Heart left ventricle (tissue), 16 donors: Measurements from ENCODE around the gene SLC47A1. TPM values are rescaled to one million over a fixed set of nuclear protein-coding genes. Genes with fewer than 3 reads are reported as not detected.

Experiments used
- ATAC-seq, 4 donors: fragments of 200-7000 bp; cut with Tn5 transposase; one replicate each; pipeline ENCODE4 v1.9.1; 2020 to 2022; ENCODE audit warnings: moderate library complexity in 4 of 4, mild to moderate bottlenecking in 3 of 4, moderate number of reproducible peaks in 1 of 4
- DNase-seq, 5 donors: peaks; one replicate each; pipeline ENCODE4 v3.0.0-alpha.2; 2020
- H3K27ac ChIP-seq, 12 donors: fragments of 200-600 bp; sonication (generic) in 4 of 12; one replicate each; pipeline versions ENCODE4 v1.5.0 to v1.8.0; 2016 to 2022; ENCODE audit warnings: mild to moderate bottlenecking in 2 of 12
- H3K27me3 ChIP-seq, 9 donors: fragments of 200-600 bp; sonication (generic) in 2 of 9; one replicate each; pipeline versions ENCODE4 v1.5.1 to v1.8.0; 2016 to 2022; ENCODE audit warnings: mild to moderate bottlenecking in 3 of 9
- H3K36me3 ChIP-seq, 9 donors: fragments of 200-600 bp; sonication (generic) in 2 of 9; one replicate each; pipeline versions ENCODE4 v1.5.0 to v1.8.0; 2018 to 2022; ENCODE audit warnings: mild to moderate bottlenecking in 2 of 9
- H3K4me1 ChIP-seq, 12 donors: fragments of 200-600 bp; sonication (generic) in 4 of 12; one replicate each; pipeline versions ENCODE4 v1.5.0 to v1.8.0; 2016 to 2022; ENCODE audit warnings: mild to moderate bottlenecking in 3 of 12
- H3K4me3 ChIP-seq, 12 donors: fragments of 200-600 bp; sonication (generic) in 4 of 12; one replicate each; pipeline versions ENCODE4 v1.5.0 to v1.8.0; 2017 to 2022; ENCODE audit warnings: mild to moderate bottlenecking in 9 of 12, moderate library complexity in 4 of 12
- H3K9me3 ChIP-seq, 12 donors: fragments of 200-600 bp; sonication (generic) in 4 of 12; one replicate each; pipeline versions ENCODE4 v1.5.0 to v1.8.0; 2016 to 2022; ENCODE audit warnings: mild to moderate bottlenecking in 1 of 12
- POLR2A ChIP-seq, 2 donors: fragments of 450-650 bp; IDR thresholded peaks; one replicate each; pipeline ENCODE4 v1.6.1; 2017; ENCODE audit warnings: antibody characterized with exemption in 2 of 2, mild to moderate bottlenecking in 2 of 2, moderate library complexity in 2 of 2
- WGBS, 4 donors: extraction: QIAGEN DNeasy Blood & Tissue Kit in 2 of 4; methylation state at CpG; one replicate each; pipeline versions ENCODE4 v1.1.5 to v1.1.7; 2013 to 2018; 5-methylcytosine and 5-hydroxymethylcytosine counted together
- intact Hi-C, 10 donors: fragments of 100-400 bp; cut with DNase I; formaldehyde crosslinking; loops; one replicate each; pipeline versions ENCODE4 v1.11.1 to v1.14.2; 2022
- polyA plus RNA-seq, 2 donors: library from polyadenylated mRNA; stranded (reverse); fragments of 200-250 nt; gene quantifications; one replicate each; pipeline ENCODE4 v1.2.3, GENCODE V29; 2013
- total RNA-seq, 9 donors: library from RNA; depleted of rRNA in 2 of 9; stranded (reverse); fragments of >200 nt in 2 of 9; fragmentation: NEBNext Ultra II Directional in 3 of 9; extraction: Animal tissue kit (Norgen Biotek cat#: 25700) in 3 of 9; gene quantifications; one replicate each; pipeline versions ENCODE4 v1.1.0 to v1.2.4, GENCODE V29; 2016 to 2023
- TF ChIP-seq, protein P1 (sequence below), 12 donors: fragments of 200-600 bp; sonication (generic) in 4 of 12; IDR thresholded peaks; one replicate each; pipeline versions ENCODE4 v1.5.0 to v1.8.0; 2018 to 2022; ENCODE audit warnings: antibody characterized with exemption in 12 of 12, mild to moderate bottlenecking in 5 of 12
- donor health status: ischemic (EF 13 %, LVEDD 7.1; RV severe dilation, severe dysfunction).
- donor health status: healthy with polysubstance abuse.
- donor health status: DM: no; HTN: yes; CAD: no.
- donor health status: DM: no; HTN: no; CAD: no.
- donor health status: ischemic (EF 25% LVEDD 6.9; RV normal size, moderate dysfunction).
- donor health status: ischemic (EF 25% LVEDD 5.7; RV mildly dilated, moderate dysfunction).
- donor health status: healthy.
- donor health status: DM: yes; HTN: yes; CAD: no.
- donor health status: ischemic (EF 35%, LVEDD 5.7; RV mildly dilated, moderate dysfunction).
- donor health status: nonischemic (EF 11% LVEDD 7.7; RV severe dilation, severe dysfunction).
- donor health status: DM: yes; HTN: yes; CAD: no.
- donor health status: PGD.
- donor health status: ischemic (EF 29% LVEDD 5.4; RV normal size, mild dysfunction).
- donor health status: nonischemic (EF 23%, LVEDD 6.1; RV moderate dilation, normal function).

Gene SLC47A1
- total and polyA plus RNA-seq, 11 donors: 1.8 to 25.5 (median 10.2) TPM

DNA sequence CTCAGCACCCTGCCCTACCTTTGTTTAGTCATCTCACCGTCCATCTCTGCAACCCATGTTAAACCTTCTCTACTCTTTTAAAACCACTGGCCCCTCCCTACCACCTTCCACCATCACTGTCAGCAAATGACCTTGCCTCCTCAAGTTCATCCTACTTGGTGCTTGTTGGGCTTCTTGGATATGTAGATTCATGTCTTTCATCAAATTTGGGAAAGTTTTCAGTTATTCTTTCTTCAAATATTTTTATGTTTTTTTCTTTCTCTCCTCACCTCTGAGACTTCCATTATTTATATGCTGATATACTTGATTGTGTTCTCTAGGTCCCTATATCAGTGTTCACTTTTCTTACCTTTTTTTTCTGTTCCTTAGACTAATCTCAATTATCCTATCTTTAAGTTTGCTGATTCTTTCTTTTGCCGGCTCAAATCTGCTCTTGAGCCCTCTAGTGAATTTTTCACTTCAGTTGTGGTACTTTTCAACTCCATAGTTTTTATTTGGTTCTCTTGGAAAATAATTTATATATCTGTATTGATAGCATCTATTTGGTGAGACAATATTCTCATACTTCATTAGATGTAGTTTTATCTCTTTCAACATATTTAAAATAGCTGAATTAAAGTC lies 86.2 kb downstream of the SLC47A1 start:
- WGBS, 4 donors: 49 to 97% (median 71%) methylated on average over 2 of the region's 2 CpGs
- no peak for ATAC-seq
- DNase-seq: no peak
- no peak overlapping the region for H3K4me3 ChIP-seq
- H3K27ac ChIP-seq: no peak overlapping the region
- H3K4me1 ChIP-seq: no peaks in the 10 kb centered on the region
- no peaks in the 10 kb centered on the region for H3K27me3 ChIP-seq
- intact Hi-C loops: no loop called here
- H3K9me3 ChIP-seq: peaks cover 0 to 62% (median 36%) of the 10 kb centered on the region in 12 donors
- H3K36me3 ChIP-seq: no peaks in the 10 kb centered on the region
- no peak for TF ChIP-seq POLR2A (IDR thresholded peaks at IDR 0.05)
- TF ChIP-seq, protein P1, sequence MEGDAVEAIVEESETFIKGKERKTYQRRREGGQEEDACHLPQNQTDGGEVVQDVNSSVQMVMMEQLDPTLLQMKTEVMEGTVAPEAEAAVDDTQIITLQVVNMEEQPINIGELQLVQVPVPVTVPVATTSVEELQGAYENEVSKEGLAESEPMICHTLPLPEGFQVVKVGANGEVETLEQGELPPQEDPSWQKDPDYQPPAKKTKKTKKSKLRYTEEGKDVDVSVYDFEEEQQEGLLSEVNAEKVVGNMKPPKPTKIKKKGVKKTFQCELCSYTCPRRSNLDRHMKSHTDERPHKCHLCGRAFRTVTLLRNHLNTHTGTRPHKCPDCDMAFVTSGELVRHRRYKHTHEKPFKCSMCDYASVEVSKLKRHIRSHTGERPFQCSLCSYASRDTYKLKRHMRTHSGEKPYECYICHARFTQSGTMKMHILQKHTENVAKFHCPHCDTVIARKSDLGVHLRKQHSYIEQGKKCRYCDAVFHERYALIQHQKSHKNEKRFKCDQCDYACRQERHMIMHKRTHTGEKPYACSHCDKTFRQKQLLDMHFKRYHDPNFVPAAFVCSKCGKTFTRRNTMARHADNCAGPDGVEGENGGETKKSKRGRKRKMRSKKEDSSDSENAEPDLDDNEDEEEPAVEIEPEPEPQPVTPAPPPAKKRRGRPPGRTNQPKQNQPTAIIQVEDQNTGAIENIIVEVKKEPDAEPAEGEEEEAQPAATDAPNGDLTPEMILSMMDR (IDR thresholded peaks at IDR 0.05): no peak

GRCh38 chr17:19621697-19622096 lies 88.0 kb downstream of the SLC47A1 start:
- no peak for ATAC-seq
- 93 to 100% (median 99%) methylated on average over 1 of the region's 1 CpG for WGBS, 4 donors
- H3K9me3 ChIP-seq: peaks cover 0 to 60% (median 36%) of the 10 kb centered on the region in 12 donors

DNA sequence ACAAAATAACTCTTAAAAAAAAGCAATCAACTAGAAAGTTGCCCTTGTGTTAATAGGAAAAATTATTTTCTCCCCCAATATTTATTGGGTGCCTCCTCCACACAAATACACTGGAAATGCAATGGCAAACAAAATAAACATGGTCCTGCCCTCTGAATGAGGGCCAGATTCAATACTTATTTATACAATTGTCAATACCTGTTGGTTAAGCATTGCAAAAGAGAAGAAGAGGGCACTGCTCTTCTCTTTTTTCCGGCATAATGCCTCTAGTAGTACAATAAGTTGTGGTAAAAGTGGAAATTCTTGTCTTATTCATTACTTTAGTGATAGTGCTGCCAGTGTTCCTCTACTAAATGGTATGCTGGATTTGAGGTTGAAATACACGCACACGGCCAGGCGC lies 92.4 kb downstream of the SLC47A1 start:
- intact Hi-C loops: no loop called here
- DNase-seq (no peak), ATAC-seq (no peak)
- Histone ChIP-seq H3K4me3 (no peak overlapping the region), H3K27ac (no peak overlapping the region), H3K9me3 (peaks cover 0 to 17% (median 2%) of the 10 kb centered on the region in 12 donors), H3K36me3 (no peaks in the 10 kb centered on the region), H3K27me3 (no peaks in the 10 kb centered on the region), H3K4me1 (no peaks in the 10 kb centered on the region)
- TF ChIP-seq, protein P1 (IDR thresholded peaks at IDR 0.05): no peak
- TF ChIP-seq POLR2A (IDR thresholded peaks at IDR 0.05): no peak
- WGBS, 4 donors: 92 to 98% (median 96%) methylated on average over 4 of the region's 4 CpGs

More at GRCh38 chr17:19621697-19622096, 88.0 kb downstream of the SLC47A1 start:
- Histone ChIP-seq H3K4me1 (no peaks in the 10 kb centered on the region), H3K4me3 (no peak overlapping the region), H3K36me3 (no peaks in the 10 kb centered on the region), H3K27me3 (no peaks in the 10 kb centered on the region), H3K27ac (no peak overlapping the region)
- intact Hi-C loops: no loop called here
- DNase-seq: no peak
- TF ChIP-seq, protein P1 (IDR thresholded peaks at IDR 0.05): no peak
- no peak for TF ChIP-seq POLR2A (IDR thresholded peaks at IDR 0.05)

Other genes starting within 250 kb of the SLC47A1 start
- 10 to 100 TPM in 5 of 9 donors, 1 to 10 TPM in 4; 5.6 to 27.9 (median 10.8) TPM for gene B9D1, start 171.1 kb upstream of the SLC47A1 start, total RNA-seq
- gene B9D1, start 171.1 kb upstream of the SLC47A1 start, polyA plus RNA-seq: 10 to 100 TPM in 1 of 2 donors, 1 to 10 TPM in 1; 9.1 to 10.7 TPM
- gene MAPK7, start 155.4 kb upstream of the SLC47A1 start, total RNA-seq: 10 to 100 TPM in 6 of 9 donors, 1 to 10 TPM in 3; 8.2 to 25.4 (median 12.1) TPM
- 10 to 100 TPM in 1 of 2 donors, 1 to 10 TPM in 1; 5.7 to 20.0 TPM for gene MAPK7, start 155.4 kb upstream of the SLC47A1 start, polyA plus RNA-seq
- 10 to 100 TPM; 15.7 to 84.3 (median 51.3) TPM for gene MFAP4, start 146.7 kb upstream of the SLC47A1 start, total RNA-seq
- 10 to 100 TPM; 19.4 to 29.0 TPM for gene MFAP4, start 146.7 kb upstream of the SLC47A1 start, polyA plus RNA-seq
- 1 to 10 TPM in 6 of 9 donors, under 1 TPM in 3; 0.45 to 1.5 (median 1.1) TPM for gene RNF112, start 122.6 kb upstream of the SLC47A1 start, total RNA-seq
- gene RNF112, start 122.6 kb upstream of the SLC47A1 start, polyA plus RNA-seq: 1 to 10 TPM; 2.6 to 3.0 TPM
- 100 to 1,000 TPM in 1 of 9 donors, 10 to 100 TPM in 8; 57.0 to 129 (median 83.2) TPM for gene ALDH3A2, start 114.9 kb downstream of the SLC47A1 start, total RNA-seq
- 10 to 100 TPM; 25.7 to 71.8 TPM for gene ALDH3A2, start 114.9 kb downstream of the SLC47A1 start, polyA plus RNA-seq
- under 1 TPM in 1 of 9 donors, not detected in 8; 0.32 TPM for gene SLC47A2, start 182.7 kb downstream of the SLC47A1 start, total RNA-seq
- not detected for gene SLC47A2, start 182.7 kb downstream of the SLC47A1 start, polyA plus RNA-seq
- 1 to 10 TPM in 1 of 9 donors, under 1 TPM in 3, not detected in 5; 0.19 to 1.1 (median 0.39) TPM for gene ALDH3A1, start 214.4 kb downstream of the SLC47A1 start, total RNA-seq
- gene ALDH3A1, start 214.4 kb downstream of the SLC47A1 start, polyA plus RNA-seq: under 1 TPM in 1 of 2 donors, not detected in 1; 0.04 TPM